ENCODE data around the gene SPATA31C1.

DNA sequence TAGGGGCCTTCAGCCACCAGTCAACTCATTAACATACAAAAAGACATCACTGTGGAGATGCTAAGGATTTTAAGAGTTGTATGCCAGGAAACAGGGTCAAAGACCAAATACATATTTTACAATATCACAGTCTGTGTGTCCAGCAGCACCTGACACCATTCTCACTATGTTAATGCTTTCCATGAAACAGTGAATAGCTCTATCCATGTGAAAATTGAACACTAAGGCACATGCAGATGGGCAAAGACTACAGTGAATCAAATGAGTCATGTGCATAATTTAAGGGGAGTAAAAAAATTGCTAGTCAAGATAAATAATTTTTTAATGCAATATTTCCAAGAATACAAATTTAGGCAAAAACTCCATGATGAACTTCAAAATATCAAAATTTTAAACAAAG, 42.7 kb upstream of the SPATA31C1 start:
- TF ChIP-seq, protein P1, sequence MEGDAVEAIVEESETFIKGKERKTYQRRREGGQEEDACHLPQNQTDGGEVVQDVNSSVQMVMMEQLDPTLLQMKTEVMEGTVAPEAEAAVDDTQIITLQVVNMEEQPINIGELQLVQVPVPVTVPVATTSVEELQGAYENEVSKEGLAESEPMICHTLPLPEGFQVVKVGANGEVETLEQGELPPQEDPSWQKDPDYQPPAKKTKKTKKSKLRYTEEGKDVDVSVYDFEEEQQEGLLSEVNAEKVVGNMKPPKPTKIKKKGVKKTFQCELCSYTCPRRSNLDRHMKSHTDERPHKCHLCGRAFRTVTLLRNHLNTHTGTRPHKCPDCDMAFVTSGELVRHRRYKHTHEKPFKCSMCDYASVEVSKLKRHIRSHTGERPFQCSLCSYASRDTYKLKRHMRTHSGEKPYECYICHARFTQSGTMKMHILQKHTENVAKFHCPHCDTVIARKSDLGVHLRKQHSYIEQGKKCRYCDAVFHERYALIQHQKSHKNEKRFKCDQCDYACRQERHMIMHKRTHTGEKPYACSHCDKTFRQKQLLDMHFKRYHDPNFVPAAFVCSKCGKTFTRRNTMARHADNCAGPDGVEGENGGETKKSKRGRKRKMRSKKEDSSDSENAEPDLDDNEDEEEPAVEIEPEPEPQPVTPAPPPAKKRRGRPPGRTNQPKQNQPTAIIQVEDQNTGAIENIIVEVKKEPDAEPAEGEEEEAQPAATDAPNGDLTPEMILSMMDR (conservative IDR thresholded peaks at IDR 0.05; ENCODE audit: low read length), result no peak
- no peak for TF ChIP-seq EZH2phosphoT487 (IDR thresholded peaks at IDR 0.05; ENCODE audit: borderline replicate concordance)

Measured in Loucy (cell line).